WTC11 (cell line): ENCODE data around the gene LIPM. TPM values are rescaled to one million over a fixed set of nuclear protein-coding genes. Genes with fewer than 3 reads are reported as not detected.
A peak's percentile ranks its signal among the peaks of the same experiment; 100 is the strongest.

Experiments
- ATAC-seq: fragments of 200-7000 bp; cut with Tn5 transposase; 2 replicates; pipeline ENCODE4 v1.10.0; 2021; ENCODE audit warnings: mild to moderate bottlenecking, moderate library complexity
- CTCF ChIA-PET: fragments of 300-600 bp; sonication (Branson Sonifier 250); formaldehyde crosslinking; loops from one replicate; lab custom pipeline; 2021; ENCODE audit warnings: antibody characterized with exemption; lab: Charles Lee
- POLR2A ChIA-PET: fragments of 350-600 bp; sonication (Branson Sonifier 250); formaldehyde crosslinking; loops from one replicate; lab custom pipeline; 2021; ENCODE audit warnings: antibody characterized with exemption; lab: Charles Lee
- DNase-seq: peaks from one replicate; pipeline ENCODE4 v3.0.0; 2021; ENCODE audit warnings: low spot score
- H3K27ac Mint-ChIP-seq: 2 replicates; pipeline ENCODE4 v1.8.0; 2021; ENCODE audit warnings: mixed read lengths
- H3K27me3 Mint-ChIP-seq: 2 replicates; pipeline ENCODE4 v1.8.0; 2021; ENCODE audit warnings: low read depth, mild to moderate bottlenecking, moderate library complexity, mixed read lengths
- H3K36me3 Mint-ChIP-seq: 2 replicates; pipeline ENCODE4 v1.8.0; 2021; ENCODE audit warnings: mixed read lengths
- H3K4me1 Mint-ChIP-seq: 2 replicates; pipeline ENCODE4 v1.8.0; 2022; ENCODE audit warnings: mixed read lengths
- H3K4me3 Mint-ChIP-seq: 2 replicates; pipeline ENCODE4 v1.8.0; 2021; ENCODE audit warnings: mild to moderate bottlenecking, moderate library complexity, mixed read lengths
- H3K9me3 Mint-ChIP-seq: 2 replicates; pipeline ENCODE4 v1.8.0; 2021; ENCODE audit warnings: mixed read lengths
- AFF4 ChIP-seq: sonication (generic); formaldehyde crosslinking; IDR thresholded peaks from 2 replicates; pipeline ENCODE4 v1.8.1; 2023; ENCODE audit warnings: mild to moderate bottlenecking, missing genetic modification reagents, borderline replicate concordance
- ARID4B ChIP-seq: sonication (generic); formaldehyde crosslinking; IDR thresholded peaks from 2 replicates; pipeline ENCODE4 v1.8.0; 2023; ENCODE audit warnings: missing genetic modification reagents, mild to moderate bottlenecking, borderline replicate concordance
- CTCF ChIP-seq: fragments of 200-600 bp; IDR thresholded peaks from 2 replicates; pipeline ENCODE4 v1.8.0; 2022; ENCODE audit warnings: antibody characterized with exemption
- KAT7 ChIP-seq: sonication (generic); formaldehyde crosslinking; IDR thresholded peaks from 2 replicates; pipeline ENCODE4 v1.8.1; 2023; ENCODE audit warnings: missing genetic modification reagents, mild to moderate bottlenecking, borderline replicate concordance
- NFATC4 ChIP-seq: fragments of 250-450 bp; sonication (Bioruptor Pico); IDR thresholded peaks from 2 replicates; pipeline ENCODE4 v1.9.0; 2021; ENCODE audit warnings: mild to moderate bottlenecking
- PREB ChIP-seq: sonication (generic); formaldehyde crosslinking; IDR thresholded peaks from 2 replicates; pipeline ENCODE4 v1.8.1; 2022; ENCODE audit warnings: mild to moderate bottlenecking, missing genetic modification reagents, moderate library complexity, borderline replicate concordance
- USF1 ChIP-seq: sonication (generic); formaldehyde crosslinking; IDR thresholded peaks from 2 replicates; pipeline ENCODE4 v1.8.0; 2022; ENCODE audit warnings: mild to moderate bottlenecking, missing genetic modification reagents
- ZNF263 ChIP-seq: sonication (generic); formaldehyde crosslinking; IDR thresholded peaks from 2 replicates; pipeline ENCODE4 v1.8.1; 2022; ENCODE audit warnings: low read depth, mild to moderate bottlenecking, moderate library complexity, missing genetic modification reagents
- ZNF512 ChIP-seq: sonication (generic); formaldehyde crosslinking; IDR thresholded peaks from 2 replicates; pipeline ENCODE4 v1.8.1; 2022; ENCODE audit warnings: missing genetic modification reagents, borderline replicate concordance
- ZSCAN18 ChIP-seq: fragments of 250-450 bp; sonication (Bioruptor Pico); IDR thresholded peaks from 2 replicates; pipeline ENCODE4 v2.1.2; 2022; ENCODE audit warnings: mild to moderate bottlenecking, moderate library complexity
- total RNA-seq: library from RNA; stranded (reverse); gene quantifications from 3 replicates; pipeline ENCODE4 v1.2.3, GENCODE V29; 2021

The LIPM gene
- total RNA-seq, 1 experiment from 2014 or later, result not detected

GRCh38 chr10:88810196-88810961 is 7.8 kb downstream of the LIPM start:
- POLR2A ChIA-PET, result interaction anchor here (0.6 to 0.7 kb wide), 2 partner anchors 120 to 557 kb away, joined by 4 to 8 read pairs; no protein-coding TSS in a partner anchor
- CTCF ChIA-PET, result interaction anchor here (0.7 to 4.9 kb wide), 5 partner anchors 10 to 690 kb away, joined by 3 to 53 read pairs (median 4); partner anchors contain the start of gene RNLS

GRCh38 chr10:88813200-88813599 is 10.7 kb downstream of the LIPM start:
- DNase-seq (no peak), ATAC-seq (peak; percentile 40)
- ChIA-PET CTCF (interaction anchor here (1.7 kb wide), 2 partner anchors 85 to 119 kb away, joined by 3 to 9 read pairs; no protein-coding TSS in a partner anchor), POLR2A (no interaction called here)
- no peak overlapping the region for H3K4me3 Mint-ChIP-seq
- H3K9me3 Mint-ChIP-seq, result no peaks in the 10 kb centered on the region
- H3K27ac Mint-ChIP-seq, result no peak overlapping the region
- H3K4me1 Mint-ChIP-seq, result peaks cover 3% of the 10 kb centered on the region
- H3K27me3 Mint-ChIP-seq, result peaks cover 10% of the 10 kb centered on the region
- no peaks in the 10 kb centered on the region for H3K36me3 Mint-ChIP-seq
- TF ChIP-seq ZSCAN18, result no peak
- no peak for TF ChIP-seq KAT7 (CRISPR knock-in tag)
- TF ChIP-seq AFF4 (CRISPR knock-in tag), result no peak
- no peak for TF ChIP-seq ZNF263
- no peak for TF ChIP-seq NFATC4 (CRISPR knock-in tag)
- no peak for TF ChIP-seq PREB (CRISPR knock-in tag)
- no peak for TF ChIP-seq ARID4B
- TF ChIP-seq ZNF512, result no peak

More at GRCh38 chr10:88810196-88810961, 7.8 kb downstream of the LIPM start:
- ATAC-seq (peak; percentile 94), DNase-seq (no peak)
- Mint-ChIP-seq H3K4me1 (peaks cover 3% of the 10 kb centered on the region), H3K9me3 (no peaks in the 10 kb centered on the region), H3K27ac (no peak overlapping the region), H3K36me3 (no peaks in the 10 kb centered on the region), H3K4me3 (no peak overlapping the region), H3K27me3 (peaks cover 11% of the 10 kb centered on the region)
- peak; percentile 41; the same call in 1 of the 2 replicates for TF ChIP-seq CTCF
- TF ChIP-seq USF1, result no peak
